PC-9 (cell line): ENCODE measurements around the gene DOK5. TPM values are rescaled to one million over a fixed set of nuclear protein-coding genes. Genes with fewer than 3 reads are reported as not detected.

Experiments
- BruUV-seq: library from RNA; stranded (reverse); fragments of 400-500 nt; replicated peaks from 2 replicates; lab custom pipeline; 2021; lab: Mats Ljungman, UMichigan
- CTCF ChIA-PET: fragments of 300-600 bp; sonication (Branson Sonifier 250); formaldehyde crosslinking; loops from one replicate; lab custom pipeline; 2022; ENCODE audit warnings: antibody characterized with exemption; lab: Charles Lee
- POLR2A ChIA-PET: fragments of 300-600 bp; sonication (Branson Sonifier 250); formaldehyde crosslinking; loops from one replicate; lab custom pipeline; 2022; ENCODE audit warnings: antibody characterized with exemption; ENCODE audit not compliant: unreplicated experiment; lab: Charles Lee
- DNase-seq, 2 experiments: peaks; one replicate each; pipeline versions ENCODE4 v3.0.0 to v3.0.0-alpha.2; 2015 to 2022; ENCODE audit warnings: mixed read lengths in 1 of 2
- H2AFZ ChIP-seq: fragments of 200-600 bp; sonication (generic); 2 replicates; pipeline ENCODE4 v1.8.1; 2017; ENCODE audit warnings: antibody characterized with exemption
- H3F3A ChIP-seq: fragments of 200-600 bp; sonication (generic); 2 replicates; pipeline ENCODE4 v1.8.1; 2017; ENCODE audit warnings: antibody characterized with exemption, mild to moderate bottlenecking, low read depth; ENCODE audit not compliant: insufficient read depth
- H3K27ac ChIP-seq: fragments of 200-600 bp; sonication (generic); 2 replicates; pipeline ENCODE4 v1.6.1; 2016; ENCODE audit warnings: mixed run types
- H3K27me3 ChIP-seq: fragments of 200-600 bp; sonication (generic); 2 replicates; pipeline ENCODE4 v1.6.1; 2016; ENCODE audit warnings: low read depth, mixed run types; ENCODE audit not compliant: insufficient read depth
- H3K36me3 ChIP-seq: fragments of 200-600 bp; sonication (generic); 2 replicates; pipeline ENCODE4 v1.6.1; 2016; ENCODE audit warnings: low read depth, mixed run types
- H3K4me1 ChIP-seq: fragments of 200-600 bp; sonication (generic); replicated peaks from 2 replicates; pipeline ENCODE4 v1.6.1; 2016; ENCODE audit warnings: mixed run types; ENCODE audit not compliant: insufficient read depth
- H3K4me2 ChIP-seq: fragments of 200-600 bp; sonication (generic); 2 replicates; pipeline ENCODE4 v1.6.1; 2017; ENCODE audit warnings: mixed run types
- H3K4me3 ChIP-seq: fragments of 200-600 bp; sonication (generic); 2 replicates; pipeline ENCODE4 v1.6.1; 2016; ENCODE audit warnings: mixed run types
- H3K79me2 ChIP-seq: fragments of 200-600 bp; sonication (generic); 2 replicates; pipeline ENCODE4 v1.6.1; 2017; ENCODE audit warnings: low read depth, mixed run types
- H3K9me2 ChIP-seq: fragments of 200-600 bp; sonication (generic); 2 replicates; pipeline ENCODE4 v1.8.1; 2017; ENCODE audit warnings: mild to moderate bottlenecking; ENCODE audit not compliant: insufficient read depth
- H3K9me3 ChIP-seq: fragments of 200-600 bp; sonication (generic); 2 replicates; pipeline ENCODE4 v1.8.1; 2016; ENCODE audit warnings: low read depth; ENCODE audit not compliant: insufficient read depth
- H4K20me1 ChIP-seq: fragments of 200-600 bp; sonication (generic); 2 replicates; pipeline ENCODE4 v1.8.1; 2017; ENCODE audit not compliant: insufficient read depth
- CTCF ChIP-seq: fragments of 200-600 bp; sonication (generic); conservative IDR thresholded peaks from 2 replicates; pipeline ENCODE4 v1.6.1; 2017; ENCODE audit warnings: mixed run types, antibody characterized with exemption, mild to moderate bottlenecking, moderate library complexity
- EZH2 ChIP-seq: fragments of 200-600 bp; sonication (generic); IDR thresholded peaks from 2 replicates; pipeline ENCODE4 v1.8.0; 2017; ENCODE audit warnings: antibody characterized with exemption, low read depth
- intact Hi-C: fragments of 100-400 bp; cut with micrococcal nuclease; formaldehyde crosslinking; loops from one replicate; pipeline ENCODE4 v1.10.0; 2022; ENCODE audit not compliant: unreplicated experiment
- total RNA-seq: library from RNA; stranded (reverse); gene quantifications from 2 replicates; pipeline ENCODE4 v1.2.3, GENCODE V29; 2021

DOK5 gene
- total RNA-seq, 1 experiment from 2014 or later, result not detected

GRCh38 chr20:54470697-54471096 is 4.7 kb upstream of the DOK5 start:
- POLR2A ChIA-PET, result no interaction called here

GRCh38 chr20:54472607-54473006 is 2.8 kb upstream of the DOK5 start:
- H4K20me1 ChIP-seq, result no peaks in the 10 kb centered on the region
- no peak overlapping the region for H3K4me3 ChIP-seq
- CTCF ChIA-PET, result no interaction called here
- H3K27me3 ChIP-seq, result peaks cover 11% of the 10 kb centered on the region
- H3K27ac ChIP-seq, result no peak overlapping the region
- H3K9me3 ChIP-seq, result no peaks in the 10 kb centered on the region
- POLR2A ChIA-PET, result no interaction called here
- no peaks in the 10 kb centered on the region for H3F3A ChIP-seq
- H3K9me2 ChIP-seq, result no peaks in the 10 kb centered on the region
- no peak overlapping the region for H2AFZ ChIP-seq
- no peak for TF ChIP-seq CTCF
- no peak for TF ChIP-seq EZH2
- H3K36me3 ChIP-seq, result no peaks in the 10 kb centered on the region
- no peak for DNase-seq
- no peaks in the 10 kb centered on the region for H3K4me1 ChIP-seq
- BruUV-seq, result no TSS peak
- H3K4me2 ChIP-seq, result no peak overlapping the region
- no peaks in the 10 kb centered on the region for H3K79me2 ChIP-seq
- intact Hi-C loops, result loop anchor here (10.0 kb wide), 1 partner anchor 248 kb away; no protein-coding TSS in a partner anchor

More at GRCh38 chr20:54470697-54471096, 4.7 kb upstream of the DOK5 start:
- DNase-seq, result no peak
- intact Hi-C loops, result loop anchor here (10.0 kb wide), 1 partner anchor 246 kb away; no protein-coding TSS in a partner anchor
- H3K36me3 ChIP-seq, result no peaks in the 10 kb centered on the region
- no peak overlapping the region for H3K27ac ChIP-seq
- no peaks in the 10 kb centered on the region for H3K9me3 ChIP-seq
- BruUV-seq, result no TSS peak
- no peaks in the 10 kb centered on the region for H3F3A ChIP-seq
- H3K79me2 ChIP-seq, result no peaks in the 10 kb centered on the region
- H3K4me1 ChIP-seq, result no peaks in the 10 kb centered on the region
- CTCF ChIA-PET, result no interaction called here
- H3K9me2 ChIP-seq, result no peaks in the 10 kb centered on the region
- H3K27me3 ChIP-seq, result 0 out of 2 replicates have a peak, but pooled peaks cover 5% of the 10 kb centered on the region
- H4K20me1 ChIP-seq, result no peaks in the 10 kb centered on the region
- H3K4me2 ChIP-seq, result no peak overlapping the region
- H2AFZ ChIP-seq, result no peak overlapping the region
- no peak overlapping the region for H3K4me3 ChIP-seq
- no peak for TF ChIP-seq EZH2
- TF ChIP-seq CTCF, result no peak

- POLR2A ChIA-PET, result no interaction called here
- Histone ChIP-seq H3K4me1 (no peaks in the 10 kb centered on the region), H3K36me3 (no peaks in the 10 kb centered on the region)
These were observed 2.1 kb upstream of the DOK5 start for GRCh38 chr20:54473340-54473739.

More at GRCh38 chr20:54473340-54473739, 2.1 kb upstream of the DOK5 start:
- BruUV-seq, result no TSS peak
- Histone ChIP-seq H3K27me3 (peaks cover 15% of the 10 kb centered on the region), H3F3A (no peaks in the 10 kb centered on the region), H3K9me3 (no peaks in the 10 kb centered on the region), H2AFZ (no peak overlapping the region), H4K20me1 (no peaks in the 10 kb centered on the region), H3K4me3 (no peak overlapping the region), H3K79me2 (no peaks in the 10 kb centered on the region), H3K27ac (no peak overlapping the region), H3K9me2 (no peaks in the 10 kb centered on the region), H3K4me2 (no peak overlapping the region)
- TF ChIP-seq CTCF (no peak), EZH2 (no peak)
- CTCF ChIA-PET, result no interaction called here
- intact Hi-C loops, result loop anchor here (10.0 kb wide), 1 partner anchor 249 kb away; no protein-coding TSS in a partner anchor
- DNase-seq, result no peak
